GM18951 (cell line): ENCODE measurements around the gene MOXD1.
"Not testable (repeated sequence)": the region's sequence is repeated elsewhere in the genome, so short reads cannot be mapped to it uniquely, and the experiment has no call there.

Source experiments
- POLR2A ChIP-seq: IDR thresholded peaks from 4 replicates; pipeline ENCODE4 v1.6.1; 2011; ENCODE audit warnings: mild to moderate bottlenecking; ENCODE audit not compliant: insufficient read length, insufficient read depth; ENCODE audit errors: extremely low read depth
- in situ Hi-C: fragments of 300-500 bp; cut with MboI; formaldehyde crosslinking; loops from one replicate; pipeline ENCODE4 v1.12.0; 2022; ENCODE audit warnings: low sequenced_read_pairs, mixed read lengths, inconsistent platforms; ENCODE audit not compliant: unreplicated experiment

Gene MOXD1

GRCh38 chr6:132272776-132273175 lies 128.5 kb downstream of the MOXD1 start:
- no peak for TF ChIP-seq POLR2A
- in situ Hi-C loops = no loop called here

GRCh38 chr6:132270726-132271402 lies 130.4 kb downstream of the MOXD1 start:
- TF ChIP-seq POLR2A = no peak
- in situ Hi-C loops = no loop called here

- in situ Hi-C loops = not testable (repeated sequence)
Observed at GRCh38 chr6:132268666-132269065, 132.6 kb downstream of the MOXD1 start.

- in situ Hi-C loops = no loop called here
- TF ChIP-seq POLR2A = no peak
Observed at GRCh38 chr6:132268209-132268608, 133.1 kb downstream of the MOXD1 start.

GRCh38 chr6:132265451-132266097 lies 135.7 kb downstream of the MOXD1 start:
- TF ChIP-seq POLR2A = no peak
- in situ Hi-C loops = no loop called here

GRCh38 chr6:132264021-132264500 lies 137.2 kb downstream of the MOXD1 start:
- TF ChIP-seq POLR2A = no peak
- in situ Hi-C loops = no loop called here

GRCh38 chr6:132261354-132261753 lies 139.9 kb downstream of the MOXD1 start:
- no peak for TF ChIP-seq POLR2A

GRCh38 chr6:132259070-132259469 lies 142.2 kb downstream of the MOXD1 start:
- in situ Hi-C loops = no loop called here
- TF ChIP-seq POLR2A = no peak

More at GRCh38 chr6:132261354-132261753, 139.9 kb downstream of the MOXD1 start:
- in situ Hi-C loops = no loop called here

GRCh38 chr6:132257561-132257960 lies 143.7 kb downstream of the MOXD1 start:
- in situ Hi-C loops = no loop called here

GRCh38 chr6:132256457-132256856 lies 144.8 kb downstream of the MOXD1 start:
- in situ Hi-C loops = no loop called here
- no peak for TF ChIP-seq POLR2A

More at GRCh38 chr6:132257561-132257960, 143.7 kb downstream of the MOXD1 start:
- no peak for TF ChIP-seq POLR2A

GRCh38 chr6:132253906-132254305 lies 147.4 kb downstream of the MOXD1 start:
- in situ Hi-C loops = no loop called here
- no peak for TF ChIP-seq POLR2A

- in situ Hi-C loops = no loop called here
- no peak for TF ChIP-seq POLR2A
Observed at GRCh38 chr6:132253211-132253610, 148.1 kb downstream of the MOXD1 start.

- TF ChIP-seq POLR2A = no peak
- in situ Hi-C loops = no loop called here
Observed at GRCh38 chr6:132252113-132252512, 149.2 kb downstream of the MOXD1 start.

- in situ Hi-C loops = no loop called here
- no peak for TF ChIP-seq POLR2A
Observed at GRCh38 chr6:132251711-132252110, 149.6 kb downstream of the MOXD1 start.

- in situ Hi-C loops = no loop called here
- TF ChIP-seq POLR2A = no peak
Observed at GRCh38 chr6:132247381-132248159, 153.7 kb downstream of the MOXD1 start.
